GM19238 (cell line): ENCODE data around the gene ZNF865.

Experiments used
- DNase-seq: peaks from one replicate; pipeline ENCODE4 v3.0.0; 2011; ENCODE audit warnings: low spot score; ENCODE audit not compliant: insufficient read length

Gene ZNF865

DNA sequence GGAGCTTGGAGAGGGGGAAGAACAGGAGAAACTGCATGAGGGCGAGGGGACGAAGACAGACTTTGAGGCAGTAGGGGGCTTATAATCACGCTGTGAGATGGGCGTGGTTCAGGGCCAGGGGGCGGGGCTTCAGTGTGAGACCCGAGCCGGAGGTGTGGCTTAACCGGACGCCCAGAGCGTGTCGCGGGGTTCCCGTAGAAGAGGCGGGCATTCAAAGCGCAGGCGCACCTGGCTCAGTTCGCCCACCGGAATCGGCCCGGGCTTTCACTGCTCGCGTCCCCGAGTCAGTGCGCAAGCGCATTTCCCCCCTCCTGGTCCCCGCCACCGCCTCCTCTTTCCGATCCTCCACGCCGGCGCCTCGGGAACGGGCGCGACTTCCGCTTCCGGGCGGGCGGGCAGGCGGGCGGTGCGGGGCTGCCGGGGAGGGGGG is 225 bp upstream of the ZNF865 start:
- DNase-seq, result peak; percentile 96

- no peak for DNase-seq
Observed at GRCh38 chr19:55606471-55606787, 982 bp downstream of the ZNF865 start.

- no peak for DNase-seq
Observed at GRCh38 chr19:55606817-55607216, 1.4 kb downstream of the ZNF865 start.

GRCh38 chr19:55609326-55609725 is 3.9 kb downstream of the ZNF865 start:
- DNase-seq, result no peak

DNA sequence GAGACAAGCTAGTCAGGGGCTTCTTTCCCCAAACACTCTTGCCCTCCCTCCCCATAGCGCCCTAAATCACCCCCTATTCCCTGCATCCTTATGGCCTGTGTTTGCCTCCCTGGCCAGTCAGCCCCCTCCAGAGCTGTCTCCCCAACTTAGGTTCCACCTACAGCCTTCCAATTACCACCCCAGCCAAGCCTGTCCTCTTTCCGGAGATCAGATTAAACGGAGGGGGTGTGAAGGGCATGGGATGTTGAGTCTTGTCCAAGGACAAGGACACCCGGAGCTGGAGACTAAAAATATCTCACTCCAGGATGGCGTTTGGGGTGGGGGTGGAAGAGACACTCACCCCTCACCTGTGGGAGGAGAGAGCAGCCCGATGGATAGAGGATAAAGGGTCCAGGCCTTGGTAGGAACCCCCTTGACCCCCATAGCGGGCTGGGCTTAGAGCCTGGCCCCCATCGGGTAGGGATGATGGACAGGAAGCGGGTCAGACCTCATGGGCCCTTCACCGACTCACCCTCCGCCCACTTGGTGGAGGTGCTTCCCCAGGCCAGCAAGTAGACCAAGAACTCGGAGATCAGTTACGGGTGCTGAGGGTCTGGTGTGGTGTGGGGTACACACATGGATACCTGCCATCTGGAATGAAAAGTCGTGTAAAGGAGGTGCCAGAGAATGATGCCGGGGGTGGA is 6.0 kb downstream of the ZNF865 start:
- DNase-seq, result no peak

DNA sequence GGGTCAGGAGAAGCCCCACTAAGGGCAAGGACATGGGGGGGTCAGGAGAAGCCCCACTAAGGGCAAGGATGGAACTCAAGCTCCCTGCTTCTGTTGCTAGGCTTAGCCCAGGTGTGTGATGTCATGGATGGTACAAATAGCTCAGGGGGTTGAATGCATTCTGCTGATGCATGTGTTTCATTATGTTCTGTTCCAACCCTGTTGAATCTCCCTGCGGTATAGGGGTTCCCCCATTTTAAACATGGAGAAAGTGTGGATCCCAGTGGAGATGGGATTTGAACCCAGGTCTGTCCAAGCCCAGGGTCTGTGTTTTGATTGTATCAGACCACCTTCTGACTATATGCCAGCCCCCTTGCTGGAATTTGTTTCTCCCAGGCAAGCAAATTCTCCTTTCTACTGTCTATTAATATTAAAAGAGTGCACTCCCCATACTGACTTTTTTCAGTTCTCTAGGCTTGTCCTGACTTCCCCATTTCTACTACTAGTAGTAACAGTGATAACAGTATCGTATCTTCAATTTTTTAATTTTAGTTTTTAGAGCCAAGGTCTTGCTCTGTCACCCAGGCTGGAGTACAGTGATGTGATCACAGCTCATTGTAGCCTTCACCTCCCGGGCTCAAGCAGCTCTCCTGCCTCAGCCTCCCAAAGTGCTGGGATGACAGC is 6.7 kb downstream of the ZNF865 start:
- no peak for DNase-seq

GRCh38 chr19:55613396-55613795 is 7.9 kb downstream of the ZNF865 start:
- no peak for DNase-seq

GRCh38 chr19:55613930-55614710 is 8.7 kb downstream of the ZNF865 start:
- no peak for DNase-seq

- DNase-seq, result no peak
Observed at GRCh38 chr19:55614711-55615542, 9.5 kb downstream of the ZNF865 start.

DNA sequence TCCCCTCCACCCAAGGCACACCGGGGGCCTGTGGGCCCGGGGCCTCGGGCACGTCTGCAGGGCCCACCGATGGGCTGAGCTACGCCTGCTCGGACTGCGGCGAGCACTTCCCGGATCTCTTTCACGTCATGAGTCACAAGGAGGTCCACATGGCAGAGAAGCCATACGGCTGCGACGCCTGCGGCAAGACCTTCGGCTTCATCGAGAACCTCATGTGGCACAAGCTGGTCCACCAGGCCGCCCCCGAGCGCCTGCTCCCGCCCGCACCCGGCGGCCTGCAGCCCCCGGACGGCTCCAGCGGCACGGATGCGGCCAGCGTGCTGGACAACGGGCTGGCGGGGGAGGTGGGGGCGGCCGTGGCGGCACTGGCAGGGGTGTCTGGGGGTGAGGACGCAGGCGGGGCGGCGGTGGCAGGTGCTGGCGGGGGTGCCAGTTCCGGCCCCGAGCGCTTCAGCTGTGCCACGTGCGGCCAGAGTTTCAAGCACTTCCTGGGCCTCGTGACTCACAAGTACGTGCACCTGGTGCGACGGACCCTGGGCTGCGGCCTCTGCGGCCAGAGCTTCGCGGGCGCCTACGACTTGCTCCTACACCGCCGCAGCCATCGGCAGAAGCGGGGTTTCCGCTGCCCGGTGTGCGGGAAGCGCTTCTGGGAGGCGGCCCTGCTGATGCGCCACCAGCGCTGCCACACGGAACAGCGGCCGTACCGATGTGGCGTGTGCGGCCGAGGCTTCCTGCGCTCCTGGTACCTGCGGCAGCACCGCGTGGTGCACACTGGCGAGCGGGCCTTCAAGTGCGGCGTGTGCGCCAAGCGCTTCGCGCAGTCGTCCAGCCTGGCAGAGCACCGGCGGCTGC is 10.3 kb downstream of the ZNF865 start:
- DNase-seq, result no peak

DNA sequence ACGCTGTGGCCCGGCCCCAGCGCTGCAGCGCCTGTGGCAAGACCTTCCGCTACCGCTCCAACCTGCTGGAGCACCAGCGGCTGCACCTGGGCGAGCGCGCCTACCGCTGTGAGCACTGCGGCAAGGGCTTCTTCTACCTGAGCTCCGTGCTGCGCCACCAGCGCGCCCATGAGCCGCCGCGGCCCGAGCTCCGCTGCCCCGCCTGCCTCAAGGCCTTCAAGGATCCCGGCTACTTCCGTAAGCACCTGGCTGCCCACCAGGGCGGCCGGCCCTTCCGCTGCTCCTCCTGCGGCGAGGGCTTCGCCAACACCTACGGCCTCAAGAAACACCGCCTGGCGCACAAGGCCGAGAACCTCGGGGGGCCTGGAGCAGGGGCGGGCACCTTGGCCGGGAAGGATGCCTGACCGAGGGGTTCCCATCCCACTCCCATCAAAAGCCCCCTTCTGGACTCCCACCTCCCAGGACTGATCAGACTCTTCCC is 11.0 kb downstream of the ZNF865 start:
- DNase-seq, result no peak

DNA sequence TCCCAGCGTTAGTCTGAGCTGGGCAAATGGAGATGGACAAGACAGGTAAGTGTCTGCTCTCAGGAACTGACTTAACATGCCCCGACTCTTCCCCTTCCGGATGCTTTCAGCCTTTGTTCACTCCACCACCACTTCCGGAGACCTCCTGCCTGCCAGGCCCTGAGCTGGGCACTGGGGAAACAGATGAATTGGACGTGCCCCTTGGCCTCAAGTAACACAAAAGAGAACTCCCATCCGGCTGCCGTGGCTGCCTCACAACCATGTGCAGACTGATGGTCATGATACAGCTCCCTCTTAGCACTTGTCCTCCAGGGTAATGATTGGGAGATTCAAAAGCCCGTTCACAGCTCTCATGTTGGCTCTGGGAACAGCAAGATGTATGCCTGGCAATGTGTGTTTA is 12.0 kb downstream of the ZNF865 start:
- DNase-seq, result no peak

- DNase-seq, result no peak
Observed at GRCh38 chr19:55618426-55618825, 13.0 kb downstream of the ZNF865 start.

- DNase-seq, result no peak
Observed at GRCh38 chr19:55619286-55619685, 13.8 kb downstream of the ZNF865 start.

DNA sequence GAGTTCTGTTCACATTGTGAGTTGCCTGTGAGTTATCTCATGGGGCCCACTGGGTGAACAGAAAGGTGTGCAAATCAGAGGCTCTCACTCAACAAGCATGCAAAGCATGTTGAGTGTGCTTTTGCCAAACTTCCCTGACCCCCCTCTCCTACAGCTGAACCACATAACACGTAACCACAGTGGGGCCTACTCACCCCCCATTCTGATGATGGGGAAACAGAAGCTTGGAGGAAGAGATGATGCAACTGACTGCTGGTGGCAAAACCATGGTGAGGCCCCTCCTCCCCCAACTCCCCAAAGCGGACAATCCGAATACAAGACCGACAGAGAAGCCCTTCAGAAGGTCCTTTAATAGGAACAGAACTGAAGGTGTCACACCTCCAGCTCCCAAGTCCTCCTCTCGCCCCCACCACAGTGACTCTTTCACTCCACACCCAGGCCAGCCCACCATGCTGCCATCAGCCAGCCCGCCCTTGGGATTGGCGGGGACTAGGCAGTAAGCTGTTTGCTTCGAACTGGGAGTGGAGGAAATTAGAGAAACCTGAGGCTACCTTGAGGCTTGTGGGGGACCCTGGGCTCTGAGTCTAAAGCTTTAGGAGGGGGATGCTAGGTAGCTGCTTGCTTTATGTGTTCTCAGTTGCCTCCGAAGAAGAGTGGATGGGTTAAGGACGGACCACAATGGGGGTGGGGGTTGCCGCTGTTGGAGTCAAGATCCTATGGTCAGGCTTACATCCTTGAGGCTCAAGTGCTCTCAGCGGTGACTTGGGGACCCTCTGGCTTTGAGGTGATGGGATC is 15.2 kb downstream of the ZNF865 start:
- DNase-seq, result no peak

- DNase-seq, result no peak
Observed at GRCh38 chr19:55621205-55621672, 15.8 kb downstream of the ZNF865 start.

DNA sequence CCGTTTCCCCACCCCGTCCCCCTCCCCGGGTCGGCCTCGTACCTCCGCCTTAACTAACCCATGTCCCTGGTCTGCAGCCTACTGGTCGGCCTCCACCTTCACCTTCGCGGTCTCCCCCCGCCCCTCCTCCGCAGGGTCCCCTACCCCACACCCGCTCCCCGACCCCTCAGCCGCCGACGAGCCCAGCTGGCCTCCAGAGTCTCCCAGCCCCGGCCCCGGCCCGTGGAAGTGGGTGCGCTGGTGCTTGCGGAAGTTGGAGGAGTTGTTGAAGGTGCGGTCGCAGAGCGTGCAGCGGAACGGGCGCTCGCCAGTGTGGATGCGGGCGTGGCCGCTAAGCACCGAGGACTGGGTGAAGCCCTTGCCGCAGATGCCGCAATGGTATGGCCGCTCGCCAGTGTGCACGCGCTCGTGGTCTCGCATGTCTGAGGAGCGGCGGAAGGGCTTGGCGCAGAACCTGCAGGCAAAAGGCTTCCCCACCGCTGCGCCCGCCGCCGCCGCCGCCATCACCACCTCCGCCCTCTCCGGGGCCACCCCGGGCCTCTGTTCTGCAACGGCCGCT is 16.3 kb downstream of the ZNF865 start:
- DNase-seq, result no peak

DNA sequence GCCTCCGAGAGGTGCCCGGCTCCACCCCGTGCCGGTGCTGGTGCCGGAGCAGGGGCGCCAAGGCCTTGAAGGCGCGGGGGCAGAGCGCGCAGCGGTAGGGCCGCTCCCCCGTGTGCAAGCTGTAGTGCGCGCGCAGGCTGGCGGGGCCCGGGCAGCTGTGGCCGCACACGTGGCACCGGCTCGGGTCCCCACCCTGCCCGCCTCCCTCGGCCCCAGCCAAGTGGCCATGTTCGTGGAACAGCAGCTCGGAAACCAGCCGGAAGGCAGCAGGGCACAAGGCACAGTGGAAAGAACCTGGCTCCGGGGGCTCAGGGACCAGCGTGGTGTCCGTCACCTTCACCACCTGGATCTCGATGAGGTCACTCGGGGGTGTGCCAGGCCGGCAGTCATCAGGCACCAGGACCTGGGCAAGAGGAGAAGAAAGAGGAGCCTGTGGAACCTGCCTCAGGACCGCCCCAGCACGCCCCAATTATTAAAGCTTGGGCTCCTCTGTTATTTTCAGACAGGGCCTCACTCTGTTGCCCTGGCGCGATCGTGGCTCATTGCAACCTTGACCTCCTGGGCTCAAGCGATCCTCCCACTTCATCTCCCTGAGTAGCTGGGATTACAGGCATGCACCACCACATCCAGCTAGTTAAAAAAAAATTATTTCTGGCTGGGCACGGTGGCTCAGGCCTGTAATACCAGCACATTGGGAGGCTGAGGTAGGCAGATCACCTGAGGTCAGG is 17.0 kb downstream of the ZNF865 start:
- DNase-seq, result no peak

- DNase-seq, result no peak
Observed at GRCh38 chr19:55623130-55623529, 17.7 kb downstream of the ZNF865 start.
